Gastroesophageal sphincter (tissue), 4 donors: ENCODE results near the gene PPP1R37. TPM values are rescaled to one million over a fixed set of nuclear protein-coding genes. Genes with fewer than 3 reads are reported as not detected.

Source experiments
- ATAC-seq: fragments of 150-250 bp; one replicate; pipeline ENCODE4 v1.9.1; 2016; ENCODE audit warnings: mild to moderate bottlenecking, moderate library complexity
- H3K27ac ChIP-seq, 4 donors: fragments of 200-600 bp; sonication (generic) in 3 of 4; 1 replicate in 3 of 4; 2 replicates in 1 of 4; pipeline ENCODE4 v1.5.1; 2016 to 2019
- H3K27me3 ChIP-seq: fragments of 200-600 bp; sonication (generic); one replicate; pipeline ENCODE4 v1.5.1; 2019
- H3K36me3 ChIP-seq, 2 donors: fragments of 200-600 bp; sonication (generic); one replicate each; pipeline ENCODE4 v1.5.1; 2019; ENCODE audit warnings: control low read depth in 1 of 2
- H3K4me1 ChIP-seq, 3 donors: fragments of 200-600 bp; sonication (generic); 1 replicate in 2 of 3; 2 replicates in 1 of 3; pipeline ENCODE4 v1.5.1; 2016 to 2019; ENCODE audit warnings: control low read depth in 2 of 3
- H3K4me3 ChIP-seq, 2 donors: fragments of 200-600 bp; sonication (generic); one replicate each; pipeline ENCODE4 v1.5.1; 2019; ENCODE audit warnings: mild to moderate bottlenecking in 1 of 2, moderate library complexity in 1 of 2
- H3K9me3 ChIP-seq, 3 donors: fragments of 200-600 bp; sonication (generic); one replicate each; pipeline ENCODE4 v1.5.1; 2017 to 2019; ENCODE audit warnings: control low read depth in 2 of 3
- EP300 ChIP-seq: sonication (generic); formaldehyde crosslinking; IDR thresholded peaks from one replicate; pipeline ENCODE4 v1.6.1; 2017; ENCODE audit warnings: antibody characterized with exemption, mild to moderate bottlenecking
- POLR2A ChIP-seq, 2 donors: fragments of 450-650 bp; IDR thresholded peaks; one replicate each; pipeline ENCODE4 v1.6.1; 2017; ENCODE audit warnings: antibody characterized with exemption in 2 of 2, mild to moderate bottlenecking in 2 of 2, moderate library complexity in 1 of 2
- POLR2AphosphoS5 ChIP-seq: sonication (generic); formaldehyde crosslinking; IDR thresholded peaks from one replicate; pipeline ENCODE4 v1.6.1; 2017; ENCODE audit warnings: antibody characterized with exemption
- whole genome bisulfite sequencing, 2 donors: methylation state at CpG; one replicate each; pipeline ENCODE4 v1.1.5; 2018; ENCODE audit warnings: low coverage in 1 of 2; 5-methylcytosine and 5-hydroxymethylcytosine counted together
- total RNA-seq, 4 donors: library from RNA; depleted of rRNA; stranded (reverse); fragments of >200 nt; gene quantifications; one replicate each; pipeline ENCODE4 v1.1.0, GENCODE V29; 2016
- TF ChIP-seq, protein P1 (sequence below), 4 experiments: fragments of 200-600 bp in 2 of 4; fragments of 450-650 bp in 2 of 4; sonication (generic) in 1 of 4; IDR thresholded peaks; one replicate each; pipeline ENCODE4 v1.5.1; 2017 to 2019; ENCODE audit warnings: antibody characterized with exemption in 4 of 4, mild to moderate bottlenecking in 2 of 4, moderate library complexity in 2 of 4

Gene PPP1R37
- total RNA-seq, 4 donors from 2014 or later: 22.6 to 51.4 (median 24.6) TPM

GRCh38 chr19:45097776-45098520 lies 5.0 kb downstream of the PPP1R37 start:
- WGBS, 2 donors: 18% methylated on average over 2 of the region's 16 CpGs; no CpG with 5 or more reads in 1 of the 2 donors
- H3K4me1 ChIP-seq: peaks cover 0 to 82% (median 36%) of the 10 kb centered on the region in 3 donors

DNA sequence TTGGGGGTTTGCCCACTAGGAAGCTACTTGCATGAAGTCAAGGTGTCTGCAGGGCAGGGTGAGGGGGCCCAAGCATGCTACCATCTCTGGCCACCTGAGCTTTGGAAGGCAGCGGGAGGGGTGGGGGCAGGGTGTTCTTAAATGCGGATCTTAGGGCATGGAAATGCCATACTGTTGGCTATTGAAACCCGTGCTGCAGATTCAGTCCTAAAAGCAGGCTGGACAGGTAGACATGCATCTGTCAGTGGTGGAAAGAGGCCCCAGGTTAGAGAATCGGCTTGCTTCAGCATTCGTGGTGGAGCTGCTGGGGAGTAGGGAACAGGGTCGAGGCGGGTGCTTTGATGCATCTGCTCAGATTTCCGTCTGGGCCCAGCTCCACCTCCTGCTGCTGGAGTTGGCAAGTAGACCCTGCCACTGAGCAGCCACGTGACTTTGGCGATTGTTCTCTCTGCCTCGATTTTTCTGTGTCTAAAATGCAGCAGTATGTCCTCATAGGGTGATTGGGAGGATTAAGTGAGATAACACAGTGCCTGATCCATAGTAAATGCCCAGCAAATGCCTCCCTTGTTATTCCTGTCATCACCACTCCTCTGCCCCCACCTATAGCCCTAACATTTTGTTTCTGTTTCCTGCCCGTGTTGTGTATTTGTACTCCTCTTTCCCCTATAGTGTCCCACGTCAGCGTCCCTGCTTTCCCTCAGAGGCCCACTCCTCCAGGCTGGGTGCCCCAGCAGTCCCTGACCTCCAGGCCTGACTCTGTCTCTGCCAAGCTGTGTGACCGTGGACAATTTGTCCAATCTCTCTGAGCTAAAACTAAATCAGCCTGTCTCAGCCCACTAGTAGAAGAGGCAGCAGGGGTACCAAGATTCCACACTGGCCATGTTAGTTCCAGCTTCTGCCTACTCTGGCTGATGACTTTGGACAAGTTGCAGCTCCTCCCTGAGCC lies 5.8 kb downstream of the PPP1R37 start:
- WGBS, 2 donors: 40% methylated on average over 9 of the region's 15 CpGs; no CpG with 5 or more reads in 1 of the 2 donors
- Histone ChIP-seq H3K9me3 (no peaks in the 10 kb centered on the region), H3K27ac (peak overlapping the region in 2 of 4 donors; percentile 45 to 51), H3K36me3 (no peaks in the 10 kb centered on the region), H3K27me3 (no peaks in the 10 kb centered on the region), H3K4me3 (no peak overlapping the region), H3K4me1 (peaks cover 0 to 85% (median 41%) of the 10 kb centered on the region in 3 donors)
- no peak for TF ChIP-seq EP300
- no peak for TF ChIP-seq POLR2AphosphoS5
- no peak for TF ChIP-seq POLR2A (IDR thresholded peaks at IDR 0.05)
- TF ChIP-seq, protein P1, sequence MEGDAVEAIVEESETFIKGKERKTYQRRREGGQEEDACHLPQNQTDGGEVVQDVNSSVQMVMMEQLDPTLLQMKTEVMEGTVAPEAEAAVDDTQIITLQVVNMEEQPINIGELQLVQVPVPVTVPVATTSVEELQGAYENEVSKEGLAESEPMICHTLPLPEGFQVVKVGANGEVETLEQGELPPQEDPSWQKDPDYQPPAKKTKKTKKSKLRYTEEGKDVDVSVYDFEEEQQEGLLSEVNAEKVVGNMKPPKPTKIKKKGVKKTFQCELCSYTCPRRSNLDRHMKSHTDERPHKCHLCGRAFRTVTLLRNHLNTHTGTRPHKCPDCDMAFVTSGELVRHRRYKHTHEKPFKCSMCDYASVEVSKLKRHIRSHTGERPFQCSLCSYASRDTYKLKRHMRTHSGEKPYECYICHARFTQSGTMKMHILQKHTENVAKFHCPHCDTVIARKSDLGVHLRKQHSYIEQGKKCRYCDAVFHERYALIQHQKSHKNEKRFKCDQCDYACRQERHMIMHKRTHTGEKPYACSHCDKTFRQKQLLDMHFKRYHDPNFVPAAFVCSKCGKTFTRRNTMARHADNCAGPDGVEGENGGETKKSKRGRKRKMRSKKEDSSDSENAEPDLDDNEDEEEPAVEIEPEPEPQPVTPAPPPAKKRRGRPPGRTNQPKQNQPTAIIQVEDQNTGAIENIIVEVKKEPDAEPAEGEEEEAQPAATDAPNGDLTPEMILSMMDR (IDR thresholded peaks at IDR 0.05): no peak
- ATAC-seq: peak; percentile 21

More at GRCh38 chr19:45097776-45098520, 5.0 kb downstream of the PPP1R37 start:
- TF ChIP-seq, protein P1 (IDR thresholded peaks at IDR 0.05): no peak
- no peak for TF ChIP-seq EP300
- TF ChIP-seq POLR2A (IDR thresholded peaks at IDR 0.05): no peak
- no peak for TF ChIP-seq POLR2AphosphoS5
- peak; percentile 37 for ATAC-seq
- no peaks in the 10 kb centered on the region for H3K36me3 ChIP-seq
- no peaks in the 10 kb centered on the region for H3K27me3 ChIP-seq
- peak overlapping the region in 2 of 4 donors; percentile 44 to 45 for H3K27ac ChIP-seq
- no peak overlapping the region for H3K4me3 ChIP-seq
- H3K9me3 ChIP-seq: no peaks in the 10 kb centered on the region

GRCh38 chr19:45099467-45100191 lies 6.7 kb downstream of the PPP1R37 start:
- Histone ChIP-seq H3K9me3 (no peaks in the 10 kb centered on the region), H3K27me3 (no peaks in the 10 kb centered on the region), H3K27ac (peak overlapping the region in 3 of 4 donors; percentile 12 to 51 (median 44)), H3K4me1 (peaks cover 0 to 85% (median 40%) of the 10 kb centered on the region in 3 donors), H3K36me3 (no peaks in the 10 kb centered on the region), H3K4me3 (no peak overlapping the region)
- 35 to 59% methylated on average over 4 to 9 of the region's 25 CpGs for WGBS, 2 donors
- ATAC-seq: no peak
- TF ChIP-seq EP300: no peak
- TF ChIP-seq, protein P1 (IDR thresholded peaks at IDR 0.05): no peak
- TF ChIP-seq POLR2AphosphoS5: peak; percentile 22
- no peak for TF ChIP-seq POLR2A (IDR thresholded peaks at IDR 0.05)

DNA sequence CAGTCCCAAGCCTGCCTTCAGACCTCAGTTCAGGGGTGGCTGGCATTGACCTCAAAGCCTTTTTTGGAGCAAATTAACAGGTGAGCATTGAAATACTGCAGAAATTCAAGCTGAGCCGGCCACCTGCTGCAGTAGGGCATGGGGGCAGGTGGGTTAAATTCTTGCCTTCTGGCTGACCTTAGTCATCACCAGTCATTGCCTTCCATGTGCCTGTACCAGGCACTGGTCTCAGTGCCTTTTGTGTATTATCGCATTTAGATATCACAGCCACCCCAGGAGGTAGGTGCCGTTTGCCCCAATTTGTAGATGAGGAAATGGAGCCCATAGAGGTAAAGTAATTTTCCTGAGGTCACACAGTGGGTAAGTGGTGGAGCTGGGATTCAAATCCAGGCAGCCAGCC lies 7.2 kb downstream of the PPP1R37 start:
- Histone ChIP-seq H3K4me1 (peaks cover 0 to 85% (median 35%) of the 10 kb centered on the region in 3 donors), H3K27me3 (no peaks in the 10 kb centered on the region), H3K36me3 (no peaks in the 10 kb centered on the region), H3K4me3 (no peak overlapping the region), H3K27ac (peak overlapping the region in 3 of 4 donors; percentile 10 to 51 (median 12)), H3K9me3 (no peaks in the 10 kb centered on the region)
- TF ChIP-seq, protein P1 (IDR thresholded peaks at IDR 0.05): no peak
- WGBS, 2 donors: no CpG with 5 or more reads among the region's 3 CpGs
- ATAC-seq: no peak
